ENCODE measurements around the gene BRIP1.

DNA sequence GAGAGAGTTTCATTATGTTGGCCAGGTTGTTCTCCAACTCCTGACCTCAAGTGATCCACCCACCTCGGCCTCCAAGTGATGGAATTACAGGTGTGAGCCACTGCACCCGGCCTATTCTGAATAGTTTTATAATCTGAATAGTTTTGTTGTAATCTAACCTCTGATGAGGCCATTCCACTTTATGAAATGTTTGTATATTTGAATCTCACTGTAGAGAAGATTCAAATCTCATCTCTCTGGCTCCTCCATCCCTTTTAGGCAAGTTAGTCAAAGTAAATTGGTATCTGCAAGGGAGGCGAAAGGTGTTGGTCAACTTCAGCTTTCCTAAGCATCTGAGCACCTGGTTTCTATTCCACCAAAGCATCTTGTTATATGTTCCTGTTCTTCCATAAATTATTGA is 131.2 kb downstream of the BRIP1 start:
- TF ChIP-seq POLR2AphosphoS5 (IDR thresholded peaks at IDR 0.05; ENCODE audit: low read length) = no peak
- TF ChIP-seq, protein P1, sequence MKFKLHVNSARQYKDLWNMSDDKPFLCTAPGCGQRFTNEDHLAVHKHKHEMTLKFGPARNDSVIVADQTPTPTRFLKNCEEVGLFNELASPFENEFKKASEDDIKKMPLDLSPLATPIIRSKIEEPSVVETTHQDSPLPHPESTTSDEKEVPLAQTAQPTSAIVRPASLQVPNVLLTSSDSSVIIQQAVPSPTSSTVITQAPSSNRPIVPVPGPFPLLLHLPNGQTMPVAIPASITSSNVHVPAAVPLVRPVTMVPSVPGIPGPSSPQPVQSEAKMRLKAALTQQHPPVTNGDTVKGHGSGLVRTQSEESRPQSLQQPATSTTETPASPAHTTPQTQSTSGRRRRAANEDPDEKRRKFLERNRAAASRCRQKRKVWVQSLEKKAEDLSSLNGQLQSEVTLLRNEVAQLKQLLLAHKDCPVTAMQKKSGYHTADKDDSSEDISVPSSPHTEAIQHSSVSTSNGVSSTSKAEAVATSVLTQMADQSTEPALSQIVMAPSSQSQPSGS (IDR thresholded peaks at IDR 0.05; ENCODE audit: low read length) = no peak
- no peak for TF ChIP-seq KDM1A (IDR thresholded peaks at IDR 0.05; ENCODE audit: borderline replicate concordance)
- TF ChIP-seq, protein P2, sequence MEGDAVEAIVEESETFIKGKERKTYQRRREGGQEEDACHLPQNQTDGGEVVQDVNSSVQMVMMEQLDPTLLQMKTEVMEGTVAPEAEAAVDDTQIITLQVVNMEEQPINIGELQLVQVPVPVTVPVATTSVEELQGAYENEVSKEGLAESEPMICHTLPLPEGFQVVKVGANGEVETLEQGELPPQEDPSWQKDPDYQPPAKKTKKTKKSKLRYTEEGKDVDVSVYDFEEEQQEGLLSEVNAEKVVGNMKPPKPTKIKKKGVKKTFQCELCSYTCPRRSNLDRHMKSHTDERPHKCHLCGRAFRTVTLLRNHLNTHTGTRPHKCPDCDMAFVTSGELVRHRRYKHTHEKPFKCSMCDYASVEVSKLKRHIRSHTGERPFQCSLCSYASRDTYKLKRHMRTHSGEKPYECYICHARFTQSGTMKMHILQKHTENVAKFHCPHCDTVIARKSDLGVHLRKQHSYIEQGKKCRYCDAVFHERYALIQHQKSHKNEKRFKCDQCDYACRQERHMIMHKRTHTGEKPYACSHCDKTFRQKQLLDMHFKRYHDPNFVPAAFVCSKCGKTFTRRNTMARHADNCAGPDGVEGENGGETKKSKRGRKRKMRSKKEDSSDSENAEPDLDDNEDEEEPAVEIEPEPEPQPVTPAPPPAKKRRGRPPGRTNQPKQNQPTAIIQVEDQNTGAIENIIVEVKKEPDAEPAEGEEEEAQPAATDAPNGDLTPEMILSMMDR (IDR thresholded peaks at IDR 0.05 in 2 of 3, conservative IDR thresholded peaks at IDR 0.05 in 1 of 3; ENCODE audit: control insufficient read depth in 2 of 3, extremely low read depth in 1 of 3, insufficient read depth in 1 of 3, low read depth in 3 of 3, low read length in 3 of 3) = no peak
- TF ChIP-seq ZSCAN29 (IDR thresholded peaks at IDR 0.05) = no peak
- no peak for TF ChIP-seq ZNF274 (IDR thresholded peaks at IDR 0.05; ENCODE audit: insufficient read depth, insufficient read length)
- TF ChIP-seq MXI1 (IDR thresholded peaks at IDR 0.05; ENCODE audit: low read depth, low read length) = no peak
- TF ChIP-seq ESRRA (IDR thresholded peaks at IDR 0.05; ENCODE audit: low read length) = no peak
- TF ChIP-seq, protein P3, sequence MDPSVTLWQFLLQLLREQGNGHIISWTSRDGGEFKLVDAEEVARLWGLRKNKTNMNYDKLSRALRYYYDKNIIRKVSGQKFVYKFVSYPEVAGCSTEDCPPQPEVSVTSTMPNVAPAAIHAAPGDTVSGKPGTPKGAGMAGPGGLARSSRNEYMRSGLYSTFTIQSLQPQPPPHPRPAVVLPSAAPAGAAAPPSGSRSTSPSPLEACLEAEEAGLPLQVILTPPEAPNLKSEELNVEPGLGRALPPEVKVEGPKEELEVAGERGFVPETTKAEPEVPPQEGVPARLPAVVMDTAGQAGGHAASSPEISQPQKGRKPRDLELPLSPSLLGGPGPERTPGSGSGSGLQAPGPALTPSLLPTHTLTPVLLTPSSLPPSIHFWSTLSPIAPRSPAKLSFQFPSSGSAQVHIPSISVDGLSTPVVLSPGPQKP (IDR thresholded peaks at IDR 0.05; ENCODE audit: low read depth, low read length) = no peak
- TF ChIP-seq, protein P4, sequence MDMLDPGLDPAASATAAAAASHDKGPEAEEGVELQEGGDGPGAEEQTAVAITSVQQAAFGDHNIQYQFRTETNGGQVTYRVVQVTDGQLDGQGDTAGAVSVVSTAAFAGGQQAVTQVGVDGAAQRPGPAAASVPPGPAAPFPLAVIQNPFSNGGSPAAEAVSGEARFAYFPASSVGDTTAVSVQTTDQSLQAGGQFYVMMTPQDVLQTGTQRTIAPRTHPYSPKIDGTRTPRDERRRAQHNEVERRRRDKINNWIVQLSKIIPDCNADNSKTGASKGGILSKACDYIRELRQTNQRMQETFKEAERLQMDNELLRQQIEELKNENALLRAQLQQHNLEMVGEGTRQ (IDR thresholded peaks at IDR 0.05; ENCODE audit: borderline replicate concordance, low read depth, low read length) = no peak
